IPS DF 6.9 (cell line): ENCODE data around the gene OTULINL.

Experiments
- DNase-seq: peaks from one replicate; pipeline ENCODE4 v3.0.0-alpha.2; 2013; ENCODE audit warnings: low read depth, low spot score
- H3K27ac ChIP-seq: one replicate; pipeline ENCODE4 v1.5.1; 2013; ENCODE audit warnings: low read length, control low read depth
- H3K27me3 ChIP-seq: 2 replicates; pipeline ENCODE4 v1.6.1; 2013; ENCODE audit warnings: mild to moderate bottlenecking, low read length; ENCODE audit not compliant: control insufficient read depth, insufficient read depth
- H3K36me3 ChIP-seq: 2 replicates; pipeline ENCODE4 v1.6.1; 2013; ENCODE audit warnings: low read length; ENCODE audit not compliant: control insufficient read depth, insufficient read depth
- H3K4me1 ChIP-seq: 2 replicates; pipeline ENCODE4 v1.6.1; 2013; ENCODE audit warnings: low read length; ENCODE audit not compliant: control insufficient read depth, insufficient read depth
- H3K4me3 ChIP-seq: 2 replicates; pipeline ENCODE4 v1.5.1; 2013; ENCODE audit warnings: mild to moderate bottlenecking, low read length
- H3K9me3 ChIP-seq: 2 replicates; pipeline ENCODE4 v1.6.1; 2013; ENCODE audit warnings: low read length, inconsistent platforms; ENCODE audit not compliant: control insufficient read depth, insufficient read depth
- WGBS: extraction: QIAGEN DNeasy Blood & Tissue Kit; methylation state at CpG from one replicate; pipeline ENCODE4 v1.1.7; 2013; ENCODE audit warnings: mixed read lengths, missing lambda C conversion rate; ENCODE audit not compliant: insufficient read length, insufficient coverage; 5-methylcytosine and 5-hydroxymethylcytosine counted together

Gene OTULINL

DNA sequence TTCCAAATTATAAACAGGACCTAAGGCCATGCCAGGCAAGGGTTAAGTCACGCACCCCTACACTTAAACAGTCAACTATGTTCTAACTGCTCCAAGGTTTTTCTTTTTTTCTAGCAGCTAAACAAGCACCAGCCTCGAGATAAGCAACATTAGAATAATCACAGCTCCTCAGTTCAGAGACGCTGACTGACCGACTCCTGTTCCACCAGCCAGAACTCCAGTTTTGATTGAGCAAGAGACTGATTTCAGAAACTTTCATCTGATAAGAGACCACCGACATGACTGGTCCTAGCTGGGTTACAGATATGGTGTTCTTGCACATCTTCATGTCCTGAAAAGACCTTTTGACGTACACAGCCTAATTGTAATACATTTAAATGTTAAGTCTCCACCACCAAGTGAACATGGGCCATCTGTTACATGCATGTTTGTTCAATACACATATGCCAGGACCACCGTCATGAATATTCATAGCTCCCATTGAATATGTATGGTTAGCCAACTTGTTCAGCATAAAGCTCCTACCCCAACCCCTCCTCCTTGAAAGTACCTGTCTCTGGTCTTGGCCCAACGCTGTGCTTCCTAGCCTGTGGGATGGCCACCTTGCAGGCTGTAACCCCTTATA, 23.7 kb upstream of the OTULINL start:
- DNase-seq = no peak
- Histone ChIP-seq H3K36me3 (no peaks in the 10 kb centered on the region), H3K9me3 (no peaks in the 10 kb centered on the region), H3K27ac (no peak overlapping the region), H3K27me3 (no peaks in the 10 kb centered on the region), H3K4me3 (no peak overlapping the region), H3K4me1 (no peaks in the 10 kb centered on the region)
- no CpG with 5 or more reads among the region's 8 CpGs for WGBS

- Histone ChIP-seq H3K27ac (no peak overlapping the region), H3K4me1 (no peaks in the 10 kb centered on the region), H3K9me3 (no peaks in the 10 kb centered on the region), H3K36me3 (no peaks in the 10 kb centered on the region), H3K27me3 (no peaks in the 10 kb centered on the region), H3K4me3 (no peak overlapping the region)
- no peak for DNase-seq
- no CpG with 5 or more reads among the region's 10 CpGs for WGBS
Measured at GRCh38 chr5:14560091-14560595, 21.4 kb upstream of the OTULINL start.

DNA sequence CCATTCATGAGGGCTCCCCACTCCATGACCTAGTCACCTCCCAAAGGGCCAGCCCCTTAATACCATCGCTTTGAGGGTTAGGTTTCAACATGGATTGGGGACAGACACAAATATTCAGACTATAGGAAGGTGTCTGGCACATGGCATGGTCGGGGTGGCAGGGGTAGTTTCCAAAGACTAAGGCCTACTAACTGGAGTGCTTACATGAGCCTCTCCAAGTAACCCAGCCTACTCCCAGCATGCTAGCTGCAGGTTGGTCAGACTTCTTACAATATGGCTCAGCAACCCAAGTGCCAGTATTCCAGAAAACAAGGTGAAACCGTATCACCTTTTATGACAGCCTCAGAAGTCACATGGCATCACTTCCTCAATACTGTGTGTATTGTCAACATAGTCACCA, 19.9 kb upstream of the OTULINL start:
- whole genome bisulfite sequencing = no CpG with 5 or more reads among the region's 3 CpGs
- no peaks in the 10 kb centered on the region for H3K27me3 ChIP-seq
- DNase-seq = no peak

GRCh38 chr5:14568333-14568732, 13.3 kb upstream of the OTULINL start:
- H3K27ac ChIP-seq = no peak overlapping the region
- no peaks in the 10 kb centered on the region for H3K36me3 ChIP-seq
- H3K4me1 ChIP-seq = no peaks in the 10 kb centered on the region
- no peak for DNase-seq
- no peak overlapping the region for H3K4me3 ChIP-seq
- no peaks in the 10 kb centered on the region for H3K27me3 ChIP-seq
- no peaks in the 10 kb centered on the region for H3K9me3 ChIP-seq
- no CpG with 5 or more reads among the region's 1 CpG for whole genome bisulfite sequencing

More for the DNA sequence above, 19.9 kb upstream of the OTULINL start:
- Histone ChIP-seq H3K4me1 (no peaks in the 10 kb centered on the region), H3K36me3 (no peaks in the 10 kb centered on the region), H3K27ac (no peak overlapping the region), H3K9me3 (no peaks in the 10 kb centered on the region), H3K4me3 (no peak overlapping the region)

GRCh38 chr5:14569948-14570691, 11.5 kb upstream of the OTULINL start:
- no peaks in the 10 kb centered on the region for H3K4me1 ChIP-seq
- no peak overlapping the region for H3K4me3 ChIP-seq
- H3K27me3 ChIP-seq = no peaks in the 10 kb centered on the region
- no peak overlapping the region for H3K27ac ChIP-seq
- no peaks in the 10 kb centered on the region for H3K9me3 ChIP-seq
- no peak for DNase-seq
- no peaks in the 10 kb centered on the region for H3K36me3 ChIP-seq
- no CpG with 5 or more reads among the region's 4 CpGs for WGBS

DNA sequence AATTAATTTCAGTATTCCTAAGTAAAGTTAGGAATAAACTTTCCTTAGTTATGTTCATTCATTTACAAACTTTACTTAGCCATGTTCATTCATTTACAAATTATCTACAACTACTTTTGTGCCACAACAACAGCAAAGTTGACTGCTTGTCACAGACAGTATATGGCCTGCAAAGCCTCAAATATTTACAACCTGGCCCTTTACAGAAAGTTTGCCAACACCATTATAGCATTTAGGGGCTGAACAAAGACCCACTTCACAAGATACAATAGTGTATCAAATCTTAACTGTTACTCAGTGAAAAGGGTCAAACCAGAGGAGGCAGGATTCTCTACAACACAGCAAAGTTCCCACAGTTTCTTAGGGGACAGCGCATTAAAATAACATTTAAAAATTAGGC, 9.7 kb upstream of the OTULINL start:
- WGBS = no CpG with 5 or more reads among the region's 1 CpG
- no peak overlapping the region for H3K27ac ChIP-seq
- no peaks in the 10 kb centered on the region for H3K27me3 ChIP-seq

DNA sequence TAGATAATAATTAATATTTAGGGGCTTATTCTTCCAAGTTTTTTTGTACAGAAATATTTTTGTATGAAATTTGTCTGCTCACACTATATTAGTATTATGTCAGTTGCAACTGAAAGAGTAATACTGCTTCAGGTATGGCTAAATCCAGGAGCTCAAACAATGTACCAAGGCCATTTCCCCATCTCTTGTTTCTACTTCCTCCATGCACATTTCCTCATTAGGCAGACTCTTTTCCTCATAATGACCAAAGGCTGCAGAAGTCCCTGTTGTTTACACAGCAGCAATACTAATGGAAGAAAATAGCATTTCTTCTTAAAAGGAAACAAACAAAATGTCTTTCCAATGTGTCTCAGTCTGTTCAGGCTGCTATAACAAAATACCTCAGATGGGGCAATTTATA, 9.2 kb upstream of the OTULINL start:
- no peaks in the 10 kb centered on the region for H3K27me3 ChIP-seq
- no peak for DNase-seq
- H3K9me3 ChIP-seq = no peaks in the 10 kb centered on the region
- no peak overlapping the region for H3K4me3 ChIP-seq
- no peaks in the 10 kb centered on the region for H3K4me1 ChIP-seq
- no peak overlapping the region for H3K27ac ChIP-seq
- H3K36me3 ChIP-seq = no peaks in the 10 kb centered on the region

More for the DNA sequence above, 9.7 kb upstream of the OTULINL start:
- H3K36me3 ChIP-seq = no peaks in the 10 kb centered on the region
- no peak overlapping the region for H3K4me3 ChIP-seq
- H3K4me1 ChIP-seq = no peaks in the 10 kb centered on the region
- no peaks in the 10 kb centered on the region for H3K9me3 ChIP-seq
- no peak for DNase-seq

DNA sequence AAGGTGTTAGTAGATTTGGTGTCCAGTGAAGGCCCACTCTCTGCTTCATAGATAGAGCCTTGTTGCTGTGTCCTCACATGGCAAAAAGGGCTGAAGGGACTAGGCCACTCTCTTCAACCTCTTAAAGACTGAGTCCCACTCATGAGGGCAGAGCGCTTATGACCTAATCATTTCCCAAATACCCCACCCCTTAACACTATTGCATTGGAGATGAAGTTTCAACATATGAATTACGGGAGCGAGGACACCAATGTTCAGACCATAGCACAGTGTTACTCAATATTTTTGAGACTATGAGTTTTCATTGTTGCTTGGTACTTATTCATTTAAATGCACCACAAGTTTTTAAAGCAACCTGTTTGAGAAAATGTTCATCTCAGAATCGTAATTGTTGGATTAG, 8.8 kb upstream of the OTULINL start:
- no peaks in the 10 kb centered on the region for H3K27me3 ChIP-seq
- no peaks in the 10 kb centered on the region for H3K36me3 ChIP-seq
- no peaks in the 10 kb centered on the region for H3K9me3 ChIP-seq
- H3K4me3 ChIP-seq = no peak overlapping the region
- no peak for DNase-seq
- H3K4me1 ChIP-seq = no peaks in the 10 kb centered on the region
- no peak overlapping the region for H3K27ac ChIP-seq
- WGBS = no CpG with 5 or more reads among the region's 4 CpGs

GRCh38 chr5:14574096-14574495, 7.5 kb upstream of the OTULINL start:
- DNase-seq = no peak
- H3K27ac ChIP-seq = no peak overlapping the region
- H3K4me3 ChIP-seq = no peak overlapping the region
- H3K4me1 ChIP-seq = no peaks in the 10 kb centered on the region
- no peaks in the 10 kb centered on the region for H3K27me3 ChIP-seq
- no CpG with 5 or more reads among the region's 3 CpGs for WGBS
- no peaks in the 10 kb centered on the region for H3K9me3 ChIP-seq
- H3K36me3 ChIP-seq = no peaks in the 10 kb centered on the region

GRCh38 chr5:14574891-14575508, 6.6 kb upstream of the OTULINL start:
- Histone ChIP-seq H3K4me3 (no peak overlapping the region), H3K36me3 (no peaks in the 10 kb centered on the region), H3K4me1 (no peaks in the 10 kb centered on the region), H3K27ac (no peak overlapping the region), H3K27me3 (no peaks in the 10 kb centered on the region), H3K9me3 (no peaks in the 10 kb centered on the region)
- DNase-seq = no peak
- whole genome bisulfite sequencing = no CpG with 5 or more reads among the region's 2 CpGs
